A549 treated with dexamethasone at 1 μM for 4 hours (cell line): ENCODE results near the gene HCLS1. TPM values are rescaled to one million over a fixed set of nuclear protein-coding genes. Genes with fewer than 3 reads are reported as not detected.

Experiments
- total RNA-seq: library from RNA; stranded (reverse); fragments of 200-300 nt; extraction: Qiagen RNA extraction; gene quantifications from 5 replicates; pipeline ENCODE4 v1.2.3, GENCODE V29; 2022

Gene HCLS1
- 0.08 to 0.15 TPM (median 0.11 TPM) in 4 of 5 replicates, not detected in the other for total RNA-seq

GRCh38 chr3:121660356-121661171 is at the start of gene HCLS1:
Gene HCLS1 (minus strand): TSS chr3:121660903. CDS start chr3:121658347, 2,556 bp downstream.

GRCh38 chr3:121592856-121593702 is 67.6 kb downstream of the HCLS1 start, which contains the start of gene FBXO40:
Gene FBXO40 (plus strand): TSS chr3:121593379. CDS start chr3:121620576, 27,197 bp downstream.

Other genes with a start within 250 kb of the HCLS1 start
- 5.3 to 8.1 TPM (median 6.7 TPM) in 5 replicates for gene POLQ, start 114.9 kb downstream of the HCLS1 start, total RNA-seq
- not detected in 5 replicates for gene ARGFX, start 93.0 kb downstream of the HCLS1 start, total RNA-seq
- gene FBXO40, start 67.5 kb downstream of the HCLS1 start, total RNA-seq, result not detected in 5 replicates
- 13.5 to 18.0 TPM (median 15.6 TPM) in 5 replicates for gene GOLGB1, start 88.8 kb upstream of the HCLS1 start, total RNA-seq
- gene IQCB1, start 174.2 kb upstream of the HCLS1 start, total RNA-seq, result 9.0 to 10.4 TPM (median 9.6 TPM) in 5 replicates
- 1.4 to 1.9 TPM (median 1.8 TPM) in 5 replicates for gene EAF2, start 174.3 kb upstream of the HCLS1 start, total RNA-seq
- 0.11 to 0.21 TPM (median 0.19 TPM) in 4 of 5 replicates, not detected in the other for gene SLC15A2, start 233.5 kb upstream of the HCLS1 start, total RNA-seq